Activated T-helper 1 cell treated with anti-CD3 and anti-CD28 coated beads, Interleukin-2, amount 50 U/mL, for 16 hours (primary cell): Measurements from ENCODE around the gene KRTAP20-1.

ENCODE experiments used
- DNase-seq, 2 donors: peaks; one replicate each; pipeline ENCODE4 v3.0.0-alpha.2; 2020; ENCODE audit warnings: low read depth in 1 of 2, low spot score in 1 of 2

The KRTAP20-1 gene, protein sequence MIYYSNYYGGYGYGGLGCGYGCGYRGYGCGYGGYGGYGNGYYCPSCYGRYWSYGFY

DNA sequence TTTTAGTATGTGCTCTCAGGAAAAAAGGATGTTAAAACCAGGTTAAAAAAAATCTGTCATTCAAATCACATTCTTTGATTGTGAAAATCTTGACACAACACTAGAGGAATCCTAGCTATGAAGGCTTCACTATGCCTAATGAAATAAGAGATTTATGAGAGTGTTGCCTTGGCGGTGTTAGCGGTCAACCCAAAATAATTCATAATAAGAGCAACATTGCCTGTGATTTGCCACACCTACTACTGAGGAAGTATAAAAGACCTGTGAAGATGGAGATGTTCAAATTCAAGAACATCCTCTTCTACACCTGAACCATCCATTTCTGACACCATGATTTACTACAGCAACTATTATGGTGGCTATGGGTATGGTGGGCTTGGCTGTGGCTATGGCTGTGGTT lies at the start of gene KRTAP20-1:
TSS of gene KRTAP20-1 (plus strand) at position 301 of the 400 bp plus-strand sequence. CDS start at position 331, 30 bp downstream.
- no peak for DNase-seq

DNA sequence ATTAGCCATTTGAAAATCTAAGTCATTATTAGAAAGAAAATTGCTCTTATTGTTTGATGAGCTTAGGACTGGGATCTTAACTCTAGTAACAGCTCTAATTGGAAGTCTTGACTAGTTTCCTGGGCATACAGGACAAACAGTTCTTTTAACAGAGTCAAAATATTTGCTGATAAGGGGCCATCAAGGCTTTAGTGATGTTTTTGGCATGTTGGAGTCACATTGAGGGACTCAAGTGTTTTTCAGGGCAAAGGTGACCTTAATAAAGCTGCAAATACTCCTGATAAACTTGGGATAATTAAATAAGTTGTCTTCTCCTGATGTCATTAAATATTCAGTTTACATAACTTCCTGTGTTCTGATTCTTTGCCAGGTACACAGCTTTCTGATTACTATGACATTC lies 48.6 kb upstream of the KRTAP20-1 start:
- DNase-seq = no peak

DNA sequence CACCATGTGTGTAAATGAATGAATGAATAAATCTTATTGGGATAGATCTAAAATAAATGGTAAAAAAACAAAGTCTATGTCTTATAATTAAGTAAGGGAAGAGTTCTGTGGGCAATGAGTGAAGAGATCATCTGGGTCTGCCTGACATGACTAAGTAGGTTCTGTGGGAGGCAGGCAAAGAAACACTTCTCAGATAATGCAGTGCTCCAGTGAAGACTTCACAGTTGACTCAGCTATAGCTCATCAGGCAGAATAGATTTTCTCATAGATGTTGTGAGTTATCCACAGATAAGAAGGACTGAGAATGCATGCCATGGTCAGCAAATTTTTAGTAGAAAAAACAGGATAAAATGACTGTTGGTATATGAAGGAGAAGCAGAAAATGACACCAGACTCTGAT lies 38.5 kb upstream of the KRTAP20-1 start:
- DNase-seq = no peak

DNA sequence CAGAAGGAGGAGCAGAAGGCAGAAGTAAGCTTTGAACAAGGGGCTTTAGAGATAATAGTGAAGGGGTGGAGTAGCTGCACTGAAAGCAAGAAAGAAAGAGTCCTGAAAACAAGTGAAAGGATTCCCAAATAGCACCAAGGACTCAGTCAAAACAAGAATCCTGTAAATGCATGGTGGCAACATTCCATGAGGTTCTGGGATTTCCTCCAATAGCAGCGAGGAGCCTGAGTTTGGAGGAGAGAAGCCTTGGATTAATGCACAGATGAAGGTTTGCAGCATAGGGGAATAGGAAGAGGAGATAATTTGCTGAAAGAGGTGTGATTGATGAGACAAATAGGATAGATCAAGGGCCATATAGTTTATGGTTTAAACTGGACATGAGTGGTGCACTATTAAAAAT lies 36.9 kb upstream of the KRTAP20-1 start:
- DNase-seq = no peak

DNA sequence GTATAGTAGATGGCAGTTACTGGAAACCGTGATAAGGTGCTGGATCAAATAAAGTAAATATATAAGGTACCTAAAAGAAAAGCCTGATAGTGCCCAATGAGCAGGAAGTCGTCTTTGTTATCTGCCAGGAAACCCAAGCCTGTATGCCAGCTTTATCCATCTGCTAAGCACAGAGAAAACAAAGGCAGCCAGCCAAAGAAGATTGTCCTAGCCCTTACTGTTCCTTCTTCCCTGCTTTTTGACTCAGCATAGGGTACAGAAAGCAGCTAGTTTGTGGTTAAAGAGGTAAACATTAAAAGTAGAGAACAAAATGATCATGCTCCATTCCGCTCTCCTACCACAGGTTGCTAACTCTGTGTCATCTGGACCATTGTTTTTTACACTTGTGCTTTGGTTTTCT lies 36.1 kb upstream of the KRTAP20-1 start:
- DNase-seq = no peak

DNA sequence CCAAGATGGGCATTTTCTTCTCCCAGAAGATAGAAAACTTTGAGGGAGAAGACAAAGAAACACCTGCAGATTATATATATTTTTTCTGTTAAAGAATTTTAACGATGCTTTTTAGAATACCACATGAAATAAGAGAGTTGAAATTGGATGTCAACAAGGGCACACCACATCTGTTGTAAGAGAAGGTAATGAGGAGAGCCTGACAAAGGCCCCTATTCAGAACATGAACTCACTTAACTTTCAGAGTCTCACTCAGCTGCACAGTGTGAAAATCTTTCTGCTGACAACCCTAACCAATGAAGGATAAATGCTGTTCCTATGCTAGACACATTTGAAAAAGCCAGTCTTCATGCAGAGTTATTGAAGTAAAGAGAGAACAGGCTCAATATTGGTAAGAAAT lies 33.4 kb upstream of the KRTAP20-1 start:
- DNase-seq = no peak

DNA sequence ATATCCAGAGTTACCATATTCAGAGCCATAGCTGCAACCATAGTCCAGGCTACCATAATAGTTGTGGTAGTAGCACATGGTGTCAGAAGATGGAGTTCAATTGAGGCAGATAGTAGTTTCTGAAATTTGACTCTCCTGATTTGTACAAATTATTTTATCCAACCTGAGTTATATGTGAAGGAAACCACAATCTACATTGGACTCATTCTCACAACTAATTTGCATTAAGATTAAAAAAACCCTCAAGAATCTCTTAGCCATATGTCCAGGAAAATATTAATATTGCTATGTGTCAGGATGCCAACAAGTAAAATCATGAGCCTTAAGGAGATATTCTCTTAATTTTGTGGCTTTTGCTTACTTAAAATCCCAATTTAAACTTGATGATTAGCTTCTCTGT lies 25.9 kb upstream of the KRTAP20-1 start, which contains the start of gene KRTAP22-2:
TSS of gene KRTAP22-2 (minus strand) at position 101 of the 400 bp plus-strand sequence.
- no peak for DNase-seq

DNA sequence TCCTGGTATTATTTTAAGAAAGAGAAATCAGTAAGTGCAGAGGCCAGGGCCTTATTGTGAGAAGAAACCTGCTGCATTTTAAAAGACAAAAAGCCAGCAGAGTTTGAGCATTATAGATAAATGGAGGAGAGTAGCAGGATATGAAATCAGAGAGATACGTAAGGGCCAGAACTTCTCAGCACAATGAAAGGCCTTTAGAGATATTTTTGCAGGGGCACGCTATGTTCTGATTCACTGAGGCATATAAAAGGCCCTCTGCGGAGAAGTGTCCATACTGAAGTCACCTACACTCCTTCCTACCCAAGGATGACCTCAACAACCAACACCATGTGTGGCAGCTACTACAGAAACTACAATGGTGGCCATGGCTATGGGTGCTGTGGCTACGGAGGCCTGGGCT lies 24.1 kb upstream of the KRTAP20-1 start, which contains the start of gene KRTAP6-3:
TSS of gene KRTAP6-3 (plus strand) at position 301 of the 400 bp plus-strand sequence. CDS start at position 307, 6 bp downstream.
- DNase-seq = no peak

DNA sequence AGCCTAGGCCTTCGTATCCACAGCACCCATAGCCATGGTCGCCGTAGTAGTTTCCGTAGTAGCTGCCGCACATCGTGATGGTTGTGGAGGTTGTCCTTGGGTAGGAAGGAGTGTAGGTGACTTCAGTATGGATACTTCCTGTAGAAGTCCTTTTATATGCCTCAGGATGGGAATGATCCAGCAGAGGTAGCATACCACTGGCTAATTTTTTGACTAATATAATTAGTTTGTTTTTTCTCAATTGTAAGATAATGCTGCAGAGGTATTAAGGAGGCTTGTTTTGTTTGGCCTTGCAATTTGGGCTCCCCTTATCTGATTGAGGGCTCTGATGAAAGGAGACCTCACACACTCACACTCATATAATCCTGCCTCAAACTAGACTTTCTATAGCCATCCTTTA lies 17.4 kb upstream of the KRTAP20-1 start, which contains the start of gene KRTAP6-2:
TSS of gene KRTAP6-2 (minus strand) at position 101 of the 400 bp plus-strand sequence. CDS start at position 73, 28 bp downstream.
- DNase-seq = no peak

DNA sequence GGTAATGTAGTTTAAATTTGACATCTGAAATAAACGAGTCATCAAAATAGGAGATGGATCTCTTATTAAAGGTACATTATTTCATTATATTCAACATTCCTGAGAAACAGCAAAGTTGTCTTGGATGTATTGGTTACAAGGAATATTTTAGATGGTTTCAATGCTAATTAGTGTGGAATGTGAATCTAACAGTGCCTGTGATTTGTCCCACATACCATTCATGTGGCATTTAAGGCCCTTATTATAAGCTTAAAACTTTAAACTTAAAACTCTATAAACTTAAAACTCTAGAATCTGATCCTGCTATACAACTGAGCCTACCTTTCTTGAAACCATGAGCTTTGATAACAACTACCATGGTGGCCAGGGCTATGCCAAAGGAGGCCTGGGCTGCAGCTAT lies 15.4 kb upstream of the KRTAP20-1 start, which contains the start of gene KRTAP22-1:
TSS of gene KRTAP22-1 (plus strand) at position 301 of the 400 bp plus-strand sequence.
- DNase-seq = no peak

DNA sequence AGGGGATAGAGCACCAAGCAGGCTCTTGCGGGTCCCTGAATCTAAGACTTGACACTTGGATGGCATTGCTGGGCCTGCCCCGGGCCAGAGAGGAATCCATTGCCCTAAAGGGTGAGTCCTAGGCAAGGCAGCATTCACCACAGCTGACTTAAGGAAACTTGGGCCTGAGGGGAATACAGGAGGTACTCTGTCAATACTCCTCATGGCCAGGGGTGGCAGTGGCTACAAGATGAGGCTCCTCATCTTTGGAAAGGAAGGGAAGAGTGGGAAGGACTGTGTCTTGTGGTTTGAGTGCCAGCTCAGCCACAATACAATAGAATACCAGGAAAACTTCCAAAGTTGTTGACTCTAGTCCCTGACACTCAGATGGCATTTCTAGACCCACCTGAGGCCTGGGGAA lies 10.3 kb upstream of the KRTAP20-1 start:
- no peak for DNase-seq

DNA sequence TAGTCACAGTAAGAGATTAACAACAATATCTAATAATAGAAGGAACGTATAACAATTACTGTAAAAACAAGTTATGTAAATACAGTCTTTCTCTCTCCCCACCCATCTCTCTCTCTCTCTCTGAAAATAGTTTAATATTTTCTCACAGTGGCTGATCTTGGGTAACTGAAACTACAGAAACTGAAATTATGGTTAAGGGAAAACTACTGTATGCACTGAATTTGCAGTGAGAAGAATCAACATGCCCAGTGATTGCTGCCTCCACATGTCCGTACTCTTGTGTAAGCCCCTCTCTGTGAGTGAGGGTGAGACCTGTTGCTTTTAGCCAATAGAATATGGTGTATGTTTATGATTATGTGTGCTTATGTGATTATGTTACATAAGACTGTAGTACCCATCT lies 4.1 kb upstream of the KRTAP20-1 start:
- no peak for DNase-seq

DNA sequence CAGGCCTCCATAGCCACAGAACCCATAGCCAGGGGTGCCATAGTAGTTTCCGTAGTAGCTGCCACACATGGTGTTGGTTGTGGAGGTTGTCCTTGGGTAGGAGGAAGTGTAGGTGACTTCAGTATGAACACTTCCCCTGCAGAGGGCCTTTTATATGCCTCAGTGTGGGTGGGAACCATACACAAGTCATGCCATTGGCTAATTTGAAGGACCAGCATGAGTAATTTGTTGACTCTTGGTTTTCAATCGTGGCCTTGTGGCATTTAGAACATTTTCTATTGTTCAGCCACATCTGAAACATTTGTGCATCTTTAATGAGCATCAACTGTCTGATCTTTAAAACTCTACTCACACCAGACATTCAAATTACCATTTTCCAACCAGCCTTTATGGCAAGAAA lies 2.4 kb upstream of the KRTAP20-1 start, which contains the start of gene KRTAP6-1:
TSS of gene KRTAP6-1 (minus strand) at position 95 of the 400 bp plus-strand sequence. CDS start at position 69, 26 bp downstream.
- no peak for DNase-seq

DNA sequence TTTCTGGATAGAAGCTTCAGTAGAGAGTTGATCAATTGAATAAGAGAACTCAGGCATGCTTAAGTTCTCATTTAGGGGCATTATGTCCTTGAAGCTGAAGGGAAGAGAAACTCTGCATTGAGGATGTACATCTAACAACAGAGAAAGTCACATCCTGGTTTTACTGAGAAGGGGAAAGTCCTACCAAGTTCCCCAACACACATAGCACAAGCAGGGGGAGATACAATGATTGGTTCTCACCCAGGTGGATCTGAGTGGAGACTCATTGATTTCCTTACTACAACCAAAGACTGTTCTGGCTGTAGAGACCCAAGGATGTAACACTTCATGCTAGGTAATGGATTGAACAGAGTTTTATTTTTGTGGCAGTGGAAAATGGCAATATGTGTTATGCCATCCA lies 1.0 kb upstream of the KRTAP20-1 start:
- DNase-seq = no peak

DNA sequence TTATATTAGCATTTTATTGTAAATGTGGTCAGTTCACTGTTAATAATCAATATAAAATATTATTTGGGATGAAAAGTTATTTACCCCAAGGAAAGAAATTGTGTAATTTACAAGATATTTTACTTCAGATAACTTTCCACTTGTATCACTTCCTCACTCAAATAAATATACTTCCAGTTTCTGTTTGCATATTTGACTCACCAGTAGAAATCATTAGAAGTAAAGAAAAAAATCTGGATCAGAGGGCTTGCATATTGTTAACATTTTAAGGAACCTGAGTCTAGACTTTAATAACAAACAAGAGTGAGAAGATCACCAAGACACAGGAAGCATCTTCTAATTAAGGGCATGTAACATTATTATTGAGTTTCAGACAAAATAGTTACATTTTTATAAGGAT lies 3.9 kb downstream of the KRTAP20-1 start:
- no peak for DNase-seq

DNA sequence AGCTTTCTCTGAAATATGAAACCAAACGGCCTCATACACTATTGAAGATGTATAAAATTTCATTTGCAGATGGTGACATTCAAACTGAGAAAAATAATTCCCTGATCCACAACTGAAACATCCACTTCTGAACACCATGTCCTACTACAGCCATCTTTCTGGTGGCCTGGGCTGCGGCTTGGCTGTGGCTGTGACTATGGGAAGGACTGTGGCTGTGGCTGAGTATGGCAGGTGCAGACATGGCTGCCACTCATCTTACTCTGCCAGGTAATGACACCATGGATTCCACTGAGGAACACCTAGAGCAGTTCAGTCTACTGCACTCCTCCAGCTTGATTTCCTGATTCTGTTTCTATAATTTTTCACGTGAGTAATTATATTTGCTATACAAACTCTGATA lies 4.3 kb downstream of the KRTAP20-1 start, which contains the start of gene KRTAP20-4:
TSS of gene KRTAP20-4 (plus strand) at position 106 of the 400 bp plus-strand sequence.
- no peak for DNase-seq

DNA sequence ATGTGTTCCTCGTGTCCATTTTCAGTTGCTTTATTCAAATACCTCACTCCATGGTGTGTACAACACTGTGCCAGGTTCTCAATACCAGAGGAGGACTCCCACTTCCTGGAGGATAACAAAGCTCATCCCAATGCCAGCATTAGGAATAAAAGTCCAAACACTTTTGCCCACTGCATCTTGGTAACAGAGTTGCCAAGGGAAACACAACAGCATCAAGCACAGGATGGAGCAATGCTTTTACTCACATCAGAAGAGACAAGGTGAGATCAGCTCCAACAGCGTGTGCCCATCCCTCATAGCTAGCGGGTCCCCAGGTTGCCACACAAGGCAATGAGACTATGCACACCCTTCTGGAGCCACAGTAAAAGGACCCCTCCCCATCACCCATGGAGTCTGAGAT lies 7.1 kb downstream of the KRTAP20-1 start:
- no peak for DNase-seq

DNA sequence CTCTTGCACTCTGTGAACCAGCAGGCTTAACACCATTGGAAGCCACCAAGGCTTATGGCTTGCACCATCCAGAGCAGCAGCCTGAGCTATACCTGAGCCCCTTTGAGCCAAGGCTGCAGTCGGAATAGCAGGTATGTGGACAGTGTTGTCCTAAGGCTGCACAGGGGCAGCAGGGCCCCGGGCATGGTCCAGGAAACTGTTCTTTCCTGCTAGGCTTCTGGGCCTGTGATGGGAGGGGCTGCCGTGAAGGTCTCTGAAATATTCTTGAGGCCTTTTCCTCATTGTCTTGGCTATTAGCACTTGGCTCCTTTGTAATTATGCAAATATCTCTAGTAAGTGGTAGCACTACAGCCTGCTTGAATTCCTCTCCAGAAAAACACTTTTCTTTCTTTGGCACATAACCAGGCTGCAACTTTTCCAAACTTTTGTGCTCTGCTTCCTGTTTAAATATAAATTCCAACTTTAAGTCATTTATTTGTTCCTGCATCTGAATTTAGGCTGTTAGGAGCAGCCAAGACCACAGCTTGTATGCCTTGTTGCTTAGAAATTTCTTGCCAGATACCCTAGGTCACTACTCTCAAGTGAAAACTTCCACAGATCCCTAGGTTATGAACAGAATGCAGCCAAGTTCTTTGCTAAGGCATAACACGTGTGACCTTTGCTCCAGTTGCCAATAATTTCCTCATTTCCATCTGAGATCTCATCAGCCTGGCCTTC lies 9.4 kb downstream of the KRTAP20-1 start:
- DNase-seq = no peak

DNA sequence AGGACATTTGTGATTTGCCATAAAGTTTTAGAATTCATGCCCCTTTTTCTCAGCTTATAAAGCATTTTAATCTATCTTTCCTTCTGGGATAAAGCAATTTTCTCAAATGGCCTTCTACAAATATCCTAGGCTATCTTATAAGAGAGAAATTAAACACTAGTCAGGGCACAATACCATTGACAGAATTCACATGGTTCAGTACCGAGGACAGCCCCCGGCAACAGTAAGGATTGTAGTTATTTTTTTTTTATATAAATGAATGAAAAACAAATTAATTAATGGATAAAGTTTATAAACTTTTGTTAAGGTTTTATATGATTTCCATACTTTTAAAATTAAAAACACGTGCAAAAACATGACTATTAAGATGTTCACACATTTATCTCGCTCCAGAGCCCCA lies 11.9 kb downstream of the KRTAP20-1 start:
- DNase-seq = no peak

DNA sequence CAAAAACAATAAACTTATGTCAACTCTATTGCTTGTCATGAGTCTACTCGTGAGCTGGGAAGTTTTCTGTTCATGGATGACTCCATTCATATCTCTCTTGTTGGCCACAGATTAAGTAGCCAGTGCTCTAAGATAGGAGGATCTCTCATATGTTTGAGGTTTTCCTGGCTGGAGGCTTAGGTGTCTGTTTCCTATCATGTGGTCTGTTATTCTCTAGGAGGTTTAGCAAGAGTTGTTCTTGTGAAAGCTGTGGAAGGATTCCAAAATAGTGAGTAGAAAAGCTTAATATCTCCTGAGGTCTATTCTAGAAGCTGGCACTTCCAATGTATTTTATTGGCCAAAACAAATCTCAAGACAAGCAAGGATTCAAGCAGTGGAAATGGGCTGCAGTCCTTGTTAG lies 13.0 kb downstream of the KRTAP20-1 start:
- no peak for DNase-seq

DNA sequence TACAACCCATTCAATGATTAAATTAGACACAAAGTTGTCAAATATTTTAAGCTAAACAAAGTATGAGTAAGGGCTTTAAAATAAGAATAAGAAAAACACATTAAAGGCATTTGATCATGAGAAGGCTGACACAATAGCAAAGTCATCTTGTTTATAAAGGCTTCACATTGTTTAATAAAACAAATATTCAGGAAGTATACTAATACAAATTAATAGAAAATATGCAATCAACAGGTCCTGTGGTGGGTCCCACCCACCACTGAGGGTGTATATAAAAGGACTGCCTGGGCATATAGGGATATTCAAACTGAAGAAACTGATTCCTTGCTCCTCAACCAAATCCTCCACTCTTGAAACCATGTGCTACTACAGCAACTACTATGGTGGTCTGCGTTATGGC lies 18.7 kb downstream of the KRTAP20-1 start, which contains the start of gene KRTAP20-2:
TSS of gene KRTAP20-2 (plus strand) at position 301 of the 400 bp plus-strand sequence. CDS start at position 359, 58 bp downstream.
- no peak for DNase-seq

DNA sequence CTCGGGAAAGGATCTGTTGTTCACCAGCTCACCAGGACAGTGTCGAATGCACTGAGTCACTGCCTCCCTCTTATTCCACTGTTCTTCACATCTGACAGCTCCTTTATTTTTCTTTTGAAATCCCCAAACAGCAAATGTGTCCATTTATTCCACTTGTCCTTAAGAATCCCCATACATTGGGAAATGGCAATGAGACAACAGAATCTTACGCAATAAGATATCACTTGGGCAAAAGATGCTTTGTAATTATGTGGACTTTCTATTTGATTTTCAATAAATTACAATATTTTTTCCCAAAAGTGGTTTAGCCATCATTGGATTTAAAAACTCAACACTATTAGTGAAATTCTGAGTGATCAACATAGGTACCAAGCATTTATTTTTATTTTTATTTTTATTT lies 22.5 kb downstream of the KRTAP20-1 start:
- DNase-seq = no peak
